Hepatic stellate cell (primary cell): ENCODE data around the gene BRICD5.
"Not testable (repeated sequence)": the region's sequence is repeated elsewhere in the genome, so short reads cannot be mapped to it uniquely, and the experiment has no call there.

Experiments used
- DNase-seq: peaks from one replicate; pipeline ENCODE4 v3.0.0; 2011; ENCODE audit warnings: low spot score

BRICD5 gene

GRCh38 chr16:2210386-2211365 lies at the start of gene BRICD5:
Gene BRICD5, minus strand, starts transcription at chr16:2210863. Its CDS starts 30 bp downstream, at chr16:2210833.
- DNase-seq, result no peak

GRCh38 chr16:2260250-2260649 lies 49.6 kb upstream of the BRICD5 start:
- no peak for DNase-seq

- not testable (repeated sequence) for DNase-seq
These were observed 47.9 kb upstream of the BRICD5 start for GRCh38 chr16:2258530-2258929.

DNA sequence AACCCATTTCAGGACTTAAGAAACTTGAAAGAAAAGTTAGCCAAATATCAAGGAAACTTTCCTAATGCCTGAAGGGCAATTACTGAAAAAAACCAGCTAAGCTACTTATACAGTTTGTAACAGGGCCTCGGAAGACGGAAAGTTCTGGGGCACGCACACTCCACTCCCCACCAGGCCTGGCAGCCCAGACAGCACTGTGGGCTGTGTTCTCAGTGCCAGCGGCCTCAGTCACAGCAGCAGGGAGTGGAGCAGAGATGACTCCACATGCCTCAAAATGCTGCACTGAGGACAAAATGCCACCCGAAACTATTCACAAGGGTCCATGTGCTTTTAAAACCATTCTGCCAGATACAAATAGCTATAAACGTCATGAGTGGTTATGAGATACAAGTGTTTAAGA lies 47.1 kb upstream of the BRICD5 start:
- no peak for DNase-seq

- no peak for DNase-seq
These were observed 46.0 kb upstream of the BRICD5 start for GRCh38 chr16:2256531-2257140.

DNA sequence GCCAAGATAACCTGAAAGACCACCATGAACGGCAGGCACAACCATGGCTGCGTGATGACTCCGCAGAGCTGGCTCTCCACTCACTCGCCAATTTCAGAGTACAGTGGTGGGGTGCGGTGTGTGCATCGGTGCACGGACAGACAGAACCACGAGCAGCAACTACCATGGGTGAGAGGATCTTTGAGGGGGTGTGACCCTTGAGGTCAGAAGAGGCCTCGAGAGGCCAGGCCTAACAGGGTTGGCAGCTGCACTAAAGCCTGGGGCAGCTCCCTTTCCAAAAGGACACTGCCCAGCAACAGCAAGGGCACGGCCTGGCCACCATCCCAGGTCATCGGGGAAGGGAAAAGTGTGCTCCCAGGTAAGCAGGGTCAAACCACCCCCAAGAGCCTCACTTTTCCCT lies 42.6 kb upstream of the BRICD5 start:
- no peak for DNase-seq

DNA sequence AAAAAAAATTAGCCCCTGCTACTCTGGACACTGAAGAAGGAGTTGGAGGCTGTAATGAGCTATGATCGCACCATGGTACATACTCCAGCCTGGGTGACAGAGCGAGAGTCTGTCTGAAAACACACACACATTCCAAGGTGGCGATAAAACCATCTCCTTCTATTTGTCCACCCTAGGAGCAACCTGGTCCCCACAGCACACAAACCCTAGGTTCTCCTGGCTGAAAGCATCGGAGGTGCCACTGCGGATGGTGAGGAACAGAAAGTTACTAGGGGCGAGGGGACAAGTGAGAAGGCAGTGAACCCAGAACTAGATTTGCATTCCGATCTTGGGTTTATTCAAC lies 42.1 kb upstream of the BRICD5 start:
- no peak for DNase-seq

DNA sequence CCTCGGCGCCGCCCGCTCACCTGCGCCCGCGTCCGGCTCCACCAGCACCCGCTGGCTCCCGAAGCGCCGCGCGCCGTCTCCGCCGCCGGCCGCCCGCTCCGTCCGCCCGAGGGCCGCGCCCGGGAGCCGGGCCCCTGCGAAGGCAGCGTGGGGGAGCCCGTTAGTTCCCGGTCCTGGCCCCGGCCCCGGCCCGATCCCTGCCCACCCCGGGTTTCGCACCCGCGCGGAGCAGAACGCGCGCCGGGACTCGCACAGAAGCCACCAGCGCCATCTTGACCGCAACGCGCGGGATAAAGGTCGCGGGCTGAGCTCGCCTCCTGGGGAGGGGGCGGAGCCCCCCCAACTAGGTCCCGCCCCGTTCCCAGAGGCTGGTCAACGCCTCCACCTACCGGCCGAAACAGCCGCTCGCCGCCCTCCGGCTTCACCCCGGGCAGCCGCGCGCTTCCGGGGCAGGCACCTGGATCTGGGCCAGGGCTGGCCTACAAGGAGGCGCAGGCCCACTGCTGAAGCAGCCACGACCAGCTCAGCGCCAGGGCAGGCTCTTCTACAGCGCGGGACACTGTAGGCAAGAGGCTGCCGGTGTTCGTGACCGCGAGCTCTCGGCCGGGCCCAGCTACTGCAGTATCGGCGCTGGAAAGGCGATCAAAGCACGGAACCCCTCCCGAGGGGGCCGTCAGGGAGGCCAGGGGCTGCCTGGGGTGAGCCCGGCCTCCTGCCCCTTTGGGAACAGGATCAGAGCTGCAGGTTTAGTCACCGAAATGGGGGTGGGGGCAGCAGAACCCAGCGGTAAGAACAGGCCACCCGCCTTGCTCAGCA lies 40.8 kb upstream of the BRICD5 start, which contains the start of gene ECI1:
TSS of gene ECI1 (minus strand) at position 292 of the 816 bp plus-strand sequence. CDS start at position 271, 21 bp downstream.
- peak; percentile 99 for DNase-seq

- no peak for DNase-seq
These were observed 40.1 kb upstream of the BRICD5 start for GRCh38 chr16:2250652-2251295.

DNA sequence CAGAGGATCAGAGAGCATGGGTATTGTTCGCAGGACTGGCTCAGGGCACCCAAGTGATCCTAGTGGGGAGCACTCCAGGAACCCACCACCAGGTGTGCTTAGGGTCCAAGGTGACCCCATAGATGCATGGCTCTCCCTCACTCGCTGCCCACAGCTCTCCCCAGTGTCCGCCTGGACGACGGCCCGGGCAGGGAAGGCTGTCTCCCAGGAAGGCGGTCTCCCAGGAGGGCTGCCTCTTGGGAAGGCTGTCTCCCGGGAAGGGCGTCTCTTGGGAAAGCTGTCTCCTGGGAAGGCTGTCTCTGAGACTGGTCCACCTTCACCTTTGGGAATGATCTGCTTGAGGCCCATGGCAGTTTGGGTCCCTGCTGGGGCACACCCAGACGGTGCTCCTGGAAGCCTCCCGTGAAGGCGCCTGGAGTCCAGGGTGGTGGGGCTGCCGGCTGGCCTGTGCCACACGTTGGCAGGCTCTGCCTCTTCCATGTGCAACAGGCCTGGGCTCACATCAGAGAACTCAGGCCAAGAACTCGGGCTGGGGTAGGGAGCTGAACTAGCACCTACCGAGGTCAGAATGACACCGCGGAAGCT lies 35.7 kb upstream of the BRICD5 start:
- DNase-seq, result no peak

GRCh38 chr16:2244926-2245795 lies 34.5 kb upstream of the BRICD5 start:
- DNase-seq, result no peak

DNA sequence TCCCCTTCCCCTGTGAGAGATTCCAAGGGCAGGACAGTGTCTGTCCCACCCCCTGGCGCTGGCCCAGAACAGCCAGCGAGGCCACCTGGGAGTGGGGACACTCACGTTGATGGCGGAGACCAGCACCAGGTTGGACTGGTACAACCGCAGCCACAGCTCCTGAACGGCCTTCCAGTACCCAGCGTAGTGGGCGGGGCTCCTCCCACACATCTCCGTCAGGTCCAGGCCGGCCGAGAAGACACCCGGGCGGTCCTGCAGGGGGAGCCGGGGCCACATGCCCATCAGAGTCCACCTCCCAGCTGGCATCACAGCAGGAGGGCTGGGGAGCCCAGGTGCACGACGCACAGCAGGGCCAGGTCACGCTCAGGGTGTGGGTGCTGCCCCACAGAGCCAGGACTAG lies 33.6 kb upstream of the BRICD5 start:
- DNase-seq, result no peak

GRCh38 chr16:2243781-2244180 lies 33.1 kb upstream of the BRICD5 start:
- no peak for DNase-seq

DNA sequence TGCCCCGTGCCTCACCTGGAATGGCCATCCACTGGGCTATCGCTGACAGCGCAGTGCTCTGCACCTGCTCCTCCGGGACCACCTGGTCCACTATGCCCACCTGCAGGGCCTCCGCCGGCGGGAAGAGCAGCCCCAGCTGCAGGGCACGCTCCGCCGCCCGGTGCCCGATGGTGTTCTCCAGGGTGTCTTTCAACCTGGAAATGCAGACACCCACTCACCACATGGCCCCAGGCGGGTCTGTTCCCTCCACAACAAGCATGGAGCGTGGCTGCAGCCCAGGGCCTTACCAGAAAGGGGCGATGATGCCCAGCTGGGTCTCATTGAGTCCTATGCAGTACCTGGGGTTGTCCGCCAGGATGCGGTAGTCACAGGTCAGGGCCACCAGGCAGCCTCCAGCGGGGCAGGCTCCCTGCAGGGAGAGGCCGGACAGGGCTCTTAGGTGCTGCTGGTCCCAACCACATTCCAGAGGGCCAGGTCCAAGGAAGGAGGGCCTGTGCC lies 32.4 kb upstream of the BRICD5 start:
- DNase-seq, result no peak

- DNase-seq, result no peak
These were observed 31.9 kb upstream of the BRICD5 start for GRCh38 chr16:2242598-2242997.

- DNase-seq, result not testable (repeated sequence)
These were observed 29.7 kb upstream of the BRICD5 start for GRCh38 chr16:2240331-2240730.

GRCh38 chr16:2238838-2239675 lies 28.4 kb upstream of the BRICD5 start:
- DNase-seq, result no peak

DNA sequence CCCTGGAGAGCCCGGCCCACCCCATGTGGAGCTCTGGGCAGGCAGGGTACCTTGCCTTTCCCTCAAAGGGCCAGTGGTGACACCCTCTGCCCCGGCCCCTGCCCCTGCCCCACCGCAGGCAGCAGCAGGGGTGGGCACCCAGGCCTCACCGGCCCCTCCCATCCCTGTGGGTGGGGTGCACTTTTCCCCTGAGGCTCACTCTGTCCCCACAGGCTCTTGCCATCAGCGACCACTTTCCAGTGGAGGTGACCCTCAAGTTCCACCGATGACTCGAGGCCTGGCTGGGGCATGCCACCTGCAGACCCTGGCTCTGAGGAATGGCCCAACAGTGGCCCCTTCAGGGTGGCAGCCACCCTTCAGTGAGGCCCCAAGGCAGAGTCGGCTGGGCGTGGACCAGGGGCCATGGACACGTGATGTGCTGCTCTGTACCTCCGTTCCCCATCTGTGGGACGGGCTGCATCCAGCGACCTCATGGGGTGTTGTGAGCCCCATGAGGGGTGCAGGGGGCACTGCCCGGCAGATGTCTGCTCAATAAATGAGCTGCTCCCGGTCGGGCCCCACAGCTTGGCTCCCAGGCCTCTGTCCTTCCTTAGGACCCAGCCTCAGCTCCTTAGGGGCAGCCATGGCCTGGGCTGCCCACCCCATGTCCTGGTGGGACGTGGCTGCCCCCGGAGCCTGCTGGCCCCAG lies 27.6 kb upstream of the BRICD5 start:
- DNase-seq, result no peak
